RPMI7951 (cell line): ENCODE results near the gene PKNOX2. TPM values are rescaled to one million over a fixed set of nuclear protein-coding genes. Genes with fewer than 3 reads are reported as not detected.
A peak's percentile ranks its signal among the peaks of the same experiment; 100 is the strongest.

Experiments
- DNase-seq: peaks from one replicate; pipeline ENCODE4 v3.0.0-alpha.2; 2012; ENCODE audit warnings: low read depth
- total RNA-seq: library from RNA; depleted of rRNA; stranded (reverse); fragments of >200 nt; shearing (Covaris generic); gene quantifications from 2 replicates; pipeline ENCODE4 v1.2.3, GENCODE V29; 2014; rRNA removed

Gene PKNOX2
- 2.1 and 2.8 TPM in 2 replicates for total RNA-seq

GRCh38 chr11:125164422-125165110 is at the start of gene PKNOX2:
Gene PKNOX2, plus strand, starts transcription at chr11:125164751. Its CDS starts 186,555 bp downstream, at chr11:125351306.
- peak; percentile 66 for DNase-seq

- DNase-seq: no peak
Measured at GRCh38 chr11:125117429-125117828, 47.1 kb upstream of the PKNOX2 start.

- no peak for DNase-seq
Measured at GRCh38 chr11:125123194-125123946, 41.2 kb upstream of the PKNOX2 start.

GRCh38 chr11:125123947-125124617 is 40.5 kb upstream of the PKNOX2 start:
- DNase-seq: peak; percentile 71

- DNase-seq: no peak
Measured at GRCh38 chr11:125124618-125124992, 39.9 kb upstream of the PKNOX2 start.

- peak; percentile 35 for DNase-seq
Measured at GRCh38 chr11:125128450-125128849, 36.1 kb upstream of the PKNOX2 start.

- DNase-seq: no peak
Measured at GRCh38 chr11:125129316-125129993, 35.1 kb upstream of the PKNOX2 start.

GRCh38 chr11:125132071-125132470 is 32.5 kb upstream of the PKNOX2 start:
- DNase-seq: peak; percentile 14

- DNase-seq: no peak
Measured at GRCh38 chr11:125132596-125132995, 32.0 kb upstream of the PKNOX2 start.

GRCh38 chr11:125136001-125136400 is 28.6 kb upstream of the PKNOX2 start:
- DNase-seq: no peak

- no peak for DNase-seq
Measured at GRCh38 chr11:125138966-125139365, 25.6 kb upstream of the PKNOX2 start.

GRCh38 chr11:125139778-125140177 is 24.8 kb upstream of the PKNOX2 start:
- DNase-seq: no peak

- no peak for DNase-seq
Measured at GRCh38 chr11:125140233-125140632, 24.3 kb upstream of the PKNOX2 start.

- DNase-seq: no peak
Measured at GRCh38 chr11:125141178-125141577, 23.4 kb upstream of the PKNOX2 start.

- DNase-seq: peak; percentile 39
Measured at GRCh38 chr11:125141686-125142535, 22.6 kb upstream of the PKNOX2 start.

- DNase-seq: no peak
Measured at GRCh38 chr11:125146232-125146631, 18.3 kb upstream of the PKNOX2 start.

GRCh38 chr11:125147280-125147679 is 17.3 kb upstream of the PKNOX2 start:
- DNase-seq: no peak

- DNase-seq: no peak
Measured at GRCh38 chr11:125148011-125148410, 16.5 kb upstream of the PKNOX2 start.

- no peak for DNase-seq
Measured at GRCh38 chr11:125148743-125149142, 15.8 kb upstream of the PKNOX2 start.

- DNase-seq: no peak
Measured at GRCh38 chr11:125153837-125154236, 10.7 kb upstream of the PKNOX2 start.
